Measurements from ENCODE around the gene A2ML1.
A peak's percentile ranks its signal among the peaks of the same experiment; 100 is the strongest.
"Not testable (repeated sequence)": the region's sequence is repeated elsewhere in the genome, so short reads cannot be mapped to it uniquely, and the experiment has no call there.

The A2ML1 gene

GRCh38 chr12:8906266-8907180 lies 84.1 kb downstream of the A2ML1 start:
- in situ Hi-C loops (cut with MboI; ENCODE audit: low sequenced_read_pairs, unreplicated experiment): no loop called here
- DNase-seq (ENCODE audit: low spot score): no peak
- TF ChIP-seq CTCF (IDR thresholded peaks at IDR 0.05; ENCODE audit: borderline replicate concordance, control extremely low read depth, extremely low read depth, insufficient read depth, missing control alignments): no peak

- in situ Hi-C loops (cut with MboI; ENCODE audit: low sequenced_read_pairs, unreplicated experiment): no loop called here
- DNase-seq (ENCODE audit: low spot score): no peak
- TF ChIP-seq CTCF (IDR thresholded peaks at IDR 0.05; ENCODE audit: borderline replicate concordance, control extremely low read depth, extremely low read depth, insufficient read depth, missing control alignments): no peak
These were observed 85.1 kb downstream of the A2ML1 start for GRCh38 chr12:8907513-8907912.

GRCh38 chr12:8909752-8910151 lies 87.3 kb downstream of the A2ML1 start:
- in situ Hi-C loops (cut with MboI; ENCODE audit: low sequenced_read_pairs, unreplicated experiment): no loop called here
- DNase-seq (ENCODE audit: low spot score): no peak
- no peak for TF ChIP-seq CTCF (IDR thresholded peaks at IDR 0.05; ENCODE audit: borderline replicate concordance, control extremely low read depth, extremely low read depth, insufficient read depth, missing control alignments)

- no peak for TF ChIP-seq CTCF (IDR thresholded peaks at IDR 0.05; ENCODE audit: borderline replicate concordance, control extremely low read depth, extremely low read depth, insufficient read depth, missing control alignments)
- in situ Hi-C loops (cut with MboI; ENCODE audit: low sequenced_read_pairs, unreplicated experiment): no loop called here
- DNase-seq (ENCODE audit: low spot score): no peak
These were observed 89.3 kb downstream of the A2ML1 start for GRCh38 chr12:8911606-8912268.

DNA sequence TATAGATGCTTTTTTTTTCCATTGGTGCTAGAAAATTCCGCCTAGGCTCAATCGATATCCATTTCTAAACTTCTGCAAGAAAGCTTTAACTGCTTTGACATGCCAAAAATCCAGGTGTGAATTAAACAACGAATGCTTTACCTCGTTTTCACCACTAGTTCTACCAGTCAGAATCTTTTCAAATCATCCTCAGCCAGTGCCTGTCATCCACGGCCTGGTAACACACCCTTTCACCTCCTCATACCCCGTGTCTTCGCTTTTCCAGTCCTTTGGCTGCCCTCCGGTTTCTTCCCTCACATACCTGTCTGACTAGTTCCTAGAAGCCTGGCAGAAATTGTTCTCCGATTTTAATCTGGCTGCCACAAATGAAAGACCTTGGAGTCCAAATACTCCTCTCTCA lies 90.5 kb downstream of the A2ML1 start:
- no peak for TF ChIP-seq CTCF (IDR thresholded peaks at IDR 0.05; ENCODE audit: borderline replicate concordance, control extremely low read depth, extremely low read depth, insufficient read depth, missing control alignments)
- no peak for DNase-seq (ENCODE audit: low spot score)
- in situ Hi-C loops (cut with MboI; ENCODE audit: low sequenced_read_pairs, unreplicated experiment): no loop called here

- no peak for DNase-seq (ENCODE audit: low spot score)
- in situ Hi-C loops (cut with MboI; ENCODE audit: low sequenced_read_pairs, unreplicated experiment): no loop called here
- no peak for TF ChIP-seq CTCF (IDR thresholded peaks at IDR 0.05; ENCODE audit: borderline replicate concordance, control extremely low read depth, extremely low read depth, insufficient read depth, missing control alignments)
These were observed 91.2 kb downstream of the A2ML1 start for GRCh38 chr12:8913702-8914032.

GRCh38 chr12:8914033-8914715 lies 91.8 kb downstream of the A2ML1 start, which contains the start of gene PHC1:
TSS of gene PHC1 (plus strand) at chr12:8914509. CDS start at chr12:8917678, 3,169 bp downstream.
- peak; percentile 91 for DNase-seq (ENCODE audit: low spot score)
- in situ Hi-C loops (cut with MboI; ENCODE audit: low sequenced_read_pairs, unreplicated experiment): not testable (repeated sequence)

Measured in GM13976 (cell line).